Measurements from ENCODE around the gene SORBS2.

The SORBS2 gene

GRCh38 chr4:185554365-185555126 is 257.4 kb downstream of the SORBS2 start:
- Histone ChIP-seq H3K36me3 (ENCODE audit: control insufficient read depth, insufficient read depth, low read length) (no peaks in the 10 kb centered on the region), H3K4me1 (ENCODE audit: control insufficient read depth, insufficient read depth, low read length, poor library complexity, severe bottlenecking) (no peaks in the 10 kb centered on the region), H3K27ac (ENCODE audit: insufficient read depth, low read length, poor library complexity, severe bottlenecking) (no peak overlapping the region), H3K9me3 (ENCODE audit: control insufficient read depth, low read length) (no peaks in the 10 kb centered on the region), H3K4me3 (ENCODE audit: insufficient read depth, low read depth, low read length, poor library complexity, severe bottlenecking) (no peak overlapping the region), H3K27me3 (replicated peaks; ENCODE audit: control insufficient read depth, insufficient read depth, low read length, poor library complexity, severe bottlenecking) (peaks cover 4% of the 10 kb centered on the region)
- DNase-seq, result no peak

GRCh38 chr4:185552254-185552653 is 259.7 kb downstream of the SORBS2 start:
- no peak overlapping the region for H3K27ac ChIP-seq (ENCODE audit: insufficient read depth, low read length, poor library complexity, severe bottlenecking)

GRCh38 chr4:185550933-185551332 is 261.1 kb downstream of the SORBS2 start:
- no peak overlapping the region for H3K27ac ChIP-seq (ENCODE audit: insufficient read depth, low read length, poor library complexity, severe bottlenecking)
- H3K4me3 ChIP-seq (ENCODE audit: insufficient read depth, low read depth, low read length, poor library complexity, severe bottlenecking), result no peak overlapping the region
- no peak for DNase-seq
- no peaks in the 10 kb centered on the region for H3K9me3 ChIP-seq (ENCODE audit: control insufficient read depth, low read length)
- H3K36me3 ChIP-seq (ENCODE audit: control insufficient read depth, insufficient read depth, low read length), result no peaks in the 10 kb centered on the region
- no peaks in the 10 kb centered on the region for H3K4me1 ChIP-seq (ENCODE audit: control insufficient read depth, insufficient read depth, low read length, poor library complexity, severe bottlenecking)
- H3K27me3 ChIP-seq (replicated peaks; ENCODE audit: control insufficient read depth, insufficient read depth, low read length, poor library complexity, severe bottlenecking), result peaks cover 4% of the 10 kb centered on the region

More at GRCh38 chr4:185552254-185552653, 259.7 kb downstream of the SORBS2 start:
- DNase-seq, result no peak
- peaks cover 4% of the 10 kb centered on the region for H3K27me3 ChIP-seq (replicated peaks; ENCODE audit: control insufficient read depth, insufficient read depth, low read length, poor library complexity, severe bottlenecking)
- H3K4me3 ChIP-seq (ENCODE audit: insufficient read depth, low read depth, low read length, poor library complexity, severe bottlenecking), result no peak overlapping the region
- no peaks in the 10 kb centered on the region for H3K9me3 ChIP-seq (ENCODE audit: control insufficient read depth, low read length)
- H3K4me1 ChIP-seq (ENCODE audit: control insufficient read depth, insufficient read depth, low read length, poor library complexity, severe bottlenecking), result no peaks in the 10 kb centered on the region
- H3K36me3 ChIP-seq (ENCODE audit: control insufficient read depth, insufficient read depth, low read length), result no peaks in the 10 kb centered on the region

- no peak overlapping the region for H3K4me3 ChIP-seq (ENCODE audit: insufficient read depth, low read depth, low read length, poor library complexity, severe bottlenecking)
- no peaks in the 10 kb centered on the region for H3K4me1 ChIP-seq (ENCODE audit: control insufficient read depth, insufficient read depth, low read length, poor library complexity, severe bottlenecking)
- H3K27me3 ChIP-seq (replicated peaks; ENCODE audit: control insufficient read depth, insufficient read depth, low read length, poor library complexity, severe bottlenecking), result peaks cover 4% of the 10 kb centered on the region
- no peaks in the 10 kb centered on the region for H3K9me3 ChIP-seq (ENCODE audit: control insufficient read depth, low read length)
- no peak overlapping the region for H3K27ac ChIP-seq (ENCODE audit: insufficient read depth, low read length, poor library complexity, severe bottlenecking)
- no peak for DNase-seq
- H3K36me3 ChIP-seq (ENCODE audit: control insufficient read depth, insufficient read depth, low read length), result no peaks in the 10 kb centered on the region
Measured at GRCh38 chr4:185549095-185549639, 262.8 kb downstream of the SORBS2 start.

GRCh38 chr4:185548587-185548986 is 263.4 kb downstream of the SORBS2 start:
- peaks cover 3% of the 10 kb centered on the region for H3K27me3 ChIP-seq (replicated peaks; ENCODE audit: control insufficient read depth, insufficient read depth, low read length, poor library complexity, severe bottlenecking)
- DNase-seq, result no peak

GRCh38 chr4:185546335-185546734 is 265.7 kb downstream of the SORBS2 start:
- Histone ChIP-seq H3K27me3 (replicated peaks; ENCODE audit: control insufficient read depth, insufficient read depth, low read length, poor library complexity, severe bottlenecking) (no peaks in the 10 kb centered on the region), H3K4me1 (ENCODE audit: control insufficient read depth, insufficient read depth, low read length, poor library complexity, severe bottlenecking) (no peaks in the 10 kb centered on the region), H3K27ac (ENCODE audit: insufficient read depth, low read length, poor library complexity, severe bottlenecking) (no peak overlapping the region), H3K9me3 (ENCODE audit: control insufficient read depth, low read length) (no peaks in the 10 kb centered on the region), H3K4me3 (ENCODE audit: insufficient read depth, low read depth, low read length, poor library complexity, severe bottlenecking) (no peak overlapping the region), H3K36me3 (ENCODE audit: control insufficient read depth, insufficient read depth, low read length) (no peaks in the 10 kb centered on the region)
- no peak for DNase-seq

More at GRCh38 chr4:185548587-185548986, 263.4 kb downstream of the SORBS2 start:
- no peak overlapping the region for H3K4me3 ChIP-seq (ENCODE audit: insufficient read depth, low read depth, low read length, poor library complexity, severe bottlenecking)
- no peaks in the 10 kb centered on the region for H3K9me3 ChIP-seq (ENCODE audit: control insufficient read depth, low read length)
- no peaks in the 10 kb centered on the region for H3K4me1 ChIP-seq (ENCODE audit: control insufficient read depth, insufficient read depth, low read length, poor library complexity, severe bottlenecking)
- H3K27ac ChIP-seq (ENCODE audit: insufficient read depth, low read length, poor library complexity, severe bottlenecking), result no peak overlapping the region
- H3K36me3 ChIP-seq (ENCODE audit: control insufficient read depth, insufficient read depth, low read length), result no peaks in the 10 kb centered on the region

- Histone ChIP-seq H3K27ac (ENCODE audit: insufficient read depth, low read length, poor library complexity, severe bottlenecking) (no peak overlapping the region), H3K4me3 (ENCODE audit: insufficient read depth, low read depth, low read length, poor library complexity, severe bottlenecking) (no peak overlapping the region), H3K9me3 (ENCODE audit: control insufficient read depth, low read length) (no peaks in the 10 kb centered on the region), H3K36me3 (ENCODE audit: control insufficient read depth, insufficient read depth, low read length) (no peaks in the 10 kb centered on the region), H3K4me1 (ENCODE audit: control insufficient read depth, insufficient read depth, low read length, poor library complexity, severe bottlenecking) (no peaks in the 10 kb centered on the region), H3K27me3 (replicated peaks; ENCODE audit: control insufficient read depth, insufficient read depth, low read length, poor library complexity, severe bottlenecking) (no peaks in the 10 kb centered on the region)
- no peak for DNase-seq
Measured at GRCh38 chr4:185542626-185543315, 269.2 kb downstream of the SORBS2 start.

- Histone ChIP-seq H3K9me3 (ENCODE audit: control insufficient read depth, low read length) (no peaks in the 10 kb centered on the region), H3K27me3 (replicated peaks; ENCODE audit: control insufficient read depth, insufficient read depth, low read length, poor library complexity, severe bottlenecking) (peaks cover 2% of the 10 kb centered on the region), H3K4me3 (ENCODE audit: insufficient read depth, low read depth, low read length, poor library complexity, severe bottlenecking) (no peak overlapping the region), H3K36me3 (ENCODE audit: control insufficient read depth, insufficient read depth, low read length) (no peaks in the 10 kb centered on the region), H3K27ac (ENCODE audit: insufficient read depth, low read length, poor library complexity, severe bottlenecking) (no peak overlapping the region), H3K4me1 (ENCODE audit: control insufficient read depth, insufficient read depth, low read length, poor library complexity, severe bottlenecking) (no peaks in the 10 kb centered on the region)
- no peak for DNase-seq
Measured at GRCh38 chr4:185541251-185541727, 270.7 kb downstream of the SORBS2 start.

- no peaks in the 10 kb centered on the region for H3K4me1 ChIP-seq (ENCODE audit: control insufficient read depth, insufficient read depth, low read length, poor library complexity, severe bottlenecking)
- no peak overlapping the region for H3K27ac ChIP-seq (ENCODE audit: insufficient read depth, low read length, poor library complexity, severe bottlenecking)
- no peaks in the 10 kb centered on the region for H3K36me3 ChIP-seq (ENCODE audit: control insufficient read depth, insufficient read depth, low read length)
- no peaks in the 10 kb centered on the region for H3K9me3 ChIP-seq (ENCODE audit: control insufficient read depth, low read length)
- DNase-seq, result no peak
- peaks cover 6% of the 10 kb centered on the region for H3K27me3 ChIP-seq (replicated peaks; ENCODE audit: control insufficient read depth, insufficient read depth, low read length, poor library complexity, severe bottlenecking)
- no peak overlapping the region for H3K4me3 ChIP-seq (ENCODE audit: insufficient read depth, low read depth, low read length, poor library complexity, severe bottlenecking)
Measured at GRCh38 chr4:185540487-185541120, 271.4 kb downstream of the SORBS2 start.
